HEK293 (cell line): Measurements from ENCODE around the gene ZSCAN30.

Source experiments
- ZNF19 ChIP-seq: fragments of 450-650 bp; formaldehyde crosslinking; IDR thresholded peaks from 2 replicates; pipeline ENCODE4; 2016; ENCODE audit warnings: missing biosample characterization, missing genetic modification characterization, low read depth
- TF ChIP-seq, protein P1 (sequence below): fragments of 450-650 bp; formaldehyde crosslinking; IDR thresholded peaks from 2 replicates; pipeline ENCODE4 v1.5.1; 2016; ENCODE audit warnings: missing biosample characterization, missing genetic modification characterization

DNA sequence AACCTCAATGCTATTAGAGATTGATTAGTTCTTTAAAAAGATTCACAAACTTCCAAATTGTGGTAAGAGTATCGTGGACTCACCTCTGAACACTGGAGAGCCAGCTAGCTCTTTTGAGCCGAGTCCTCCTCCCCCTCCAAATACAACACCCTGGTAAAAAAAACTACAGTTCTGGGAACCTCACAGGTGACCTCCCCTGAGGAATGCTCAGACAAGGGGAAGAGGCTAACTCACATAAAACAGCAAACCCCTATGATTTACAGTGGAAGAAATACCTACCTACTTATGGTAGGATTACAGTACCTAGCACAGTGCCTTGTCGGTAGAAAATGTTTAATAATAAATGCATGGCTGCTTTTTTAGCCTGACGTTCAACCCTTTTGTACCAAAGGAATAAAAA, 45.8 kb upstream of the ZSCAN30 start:
- TF ChIP-seq, protein P1, sequence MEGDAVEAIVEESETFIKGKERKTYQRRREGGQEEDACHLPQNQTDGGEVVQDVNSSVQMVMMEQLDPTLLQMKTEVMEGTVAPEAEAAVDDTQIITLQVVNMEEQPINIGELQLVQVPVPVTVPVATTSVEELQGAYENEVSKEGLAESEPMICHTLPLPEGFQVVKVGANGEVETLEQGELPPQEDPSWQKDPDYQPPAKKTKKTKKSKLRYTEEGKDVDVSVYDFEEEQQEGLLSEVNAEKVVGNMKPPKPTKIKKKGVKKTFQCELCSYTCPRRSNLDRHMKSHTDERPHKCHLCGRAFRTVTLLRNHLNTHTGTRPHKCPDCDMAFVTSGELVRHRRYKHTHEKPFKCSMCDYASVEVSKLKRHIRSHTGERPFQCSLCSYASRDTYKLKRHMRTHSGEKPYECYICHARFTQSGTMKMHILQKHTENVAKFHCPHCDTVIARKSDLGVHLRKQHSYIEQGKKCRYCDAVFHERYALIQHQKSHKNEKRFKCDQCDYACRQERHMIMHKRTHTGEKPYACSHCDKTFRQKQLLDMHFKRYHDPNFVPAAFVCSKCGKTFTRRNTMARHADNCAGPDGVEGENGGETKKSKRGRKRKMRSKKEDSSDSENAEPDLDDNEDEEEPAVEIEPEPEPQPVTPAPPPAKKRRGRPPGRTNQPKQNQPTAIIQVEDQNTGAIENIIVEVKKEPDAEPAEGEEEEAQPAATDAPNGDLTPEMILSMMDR = no peak
- no peak for TF ChIP-seq ZNF19 (tag by site-specific recombination)
